Measurements from ENCODE around the gene FMO1.
"Not testable (repeated sequence)": the region's sequence is repeated elsewhere in the genome, so short reads cannot be mapped to it uniquely, and the experiment has no call there.

Gene FMO1

GRCh38 chr1:171248302-171248701 is at the start of gene FMO1:
TSS of gene FMO1 (plus strand) at chr1:171248494. CDS start at chr1:171258088, 9,594 bp downstream.
- no peak within 1 kb of the TSS for H3K4me3 ChIP-seq (ENCODE audit: low read depth, low read length)

DNA sequence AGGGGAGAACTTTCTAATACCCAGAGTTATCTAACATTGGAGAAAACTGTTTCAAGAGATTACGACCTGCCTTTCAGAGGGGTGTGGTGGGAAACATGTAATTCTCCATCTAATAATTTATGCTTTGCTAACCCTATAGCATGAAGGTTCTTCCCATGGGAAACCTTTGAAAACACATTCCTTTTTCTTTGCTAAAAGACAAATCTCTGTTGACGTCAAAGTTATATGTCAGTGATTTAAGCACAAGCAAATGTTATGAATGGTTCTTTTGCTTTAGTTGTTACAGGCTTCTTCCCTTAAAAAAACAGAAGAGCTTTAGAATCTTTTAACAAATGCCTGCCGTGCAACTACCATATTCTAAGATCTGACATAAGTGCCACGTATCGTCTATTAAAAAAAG is 44.0 kb upstream of the FMO1 start:
- no peak overlapping the region for H3K4me3 ChIP-seq (ENCODE audit: low read depth, low read length)

DNA sequence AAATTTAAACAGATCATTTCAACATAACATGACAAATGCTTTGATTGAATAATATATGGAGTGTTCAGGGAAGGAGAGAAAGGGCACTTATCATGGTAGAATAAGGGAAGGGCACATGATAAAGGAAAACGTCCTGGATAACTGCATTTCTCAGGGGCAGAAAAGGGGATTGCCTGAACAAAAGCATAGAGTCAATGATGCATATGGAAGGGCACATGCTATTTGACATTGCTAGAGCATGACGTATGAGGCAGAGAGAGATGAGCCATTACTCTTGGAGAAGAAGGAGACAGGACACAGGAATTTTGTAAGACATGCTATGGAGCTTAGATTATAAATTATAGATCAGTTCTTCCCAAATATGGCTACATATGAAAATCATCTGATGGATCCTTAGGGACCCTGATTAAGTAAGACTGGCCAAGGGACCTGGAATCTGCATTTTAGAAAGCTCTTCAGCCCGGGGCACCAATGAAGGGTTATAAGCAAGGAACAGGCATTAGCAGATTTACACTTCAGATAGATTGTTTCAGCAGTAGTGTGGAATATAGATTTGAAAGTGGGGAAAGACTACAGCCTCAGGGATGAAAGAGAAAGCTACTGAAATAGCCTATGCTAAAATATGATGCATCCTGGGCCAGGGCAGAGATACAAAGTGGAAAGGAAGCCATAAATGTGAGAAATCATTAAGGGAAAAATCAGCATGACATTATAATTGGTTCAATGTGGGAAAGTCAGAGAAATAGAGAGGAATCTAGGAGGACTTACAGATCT is 41.9 kb upstream of the FMO1 start:
- no peak overlapping the region for H3K4me3 ChIP-seq (ENCODE audit: low read depth, low read length)

- H3K4me3 ChIP-seq (ENCODE audit: low read depth, low read length), result no peak overlapping the region
These were observed 41.3 kb upstream of the FMO1 start for GRCh38 chr1:171206978-171207355.

DNA sequence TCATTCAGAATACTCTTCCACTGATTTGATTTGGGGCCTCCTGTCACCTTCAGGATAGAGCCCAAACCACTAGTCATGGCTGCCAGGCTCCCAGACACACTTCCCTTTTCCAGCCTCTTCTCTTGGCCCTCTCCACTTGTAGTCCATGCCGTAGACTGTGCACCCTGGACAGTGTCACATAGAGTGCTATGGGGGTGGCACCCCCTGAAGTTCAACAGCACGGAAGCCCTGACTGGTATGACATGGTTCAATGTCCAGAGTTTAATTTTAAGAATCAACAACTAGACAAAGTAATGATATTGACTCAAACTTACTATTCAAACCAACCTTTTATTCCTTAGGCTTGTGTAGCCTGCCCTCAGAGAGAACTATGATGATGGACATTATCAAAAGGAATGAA is 40.9 kb upstream of the FMO1 start:
- no peak overlapping the region for H3K4me3 ChIP-seq (ENCODE audit: low read depth, low read length)

DNA sequence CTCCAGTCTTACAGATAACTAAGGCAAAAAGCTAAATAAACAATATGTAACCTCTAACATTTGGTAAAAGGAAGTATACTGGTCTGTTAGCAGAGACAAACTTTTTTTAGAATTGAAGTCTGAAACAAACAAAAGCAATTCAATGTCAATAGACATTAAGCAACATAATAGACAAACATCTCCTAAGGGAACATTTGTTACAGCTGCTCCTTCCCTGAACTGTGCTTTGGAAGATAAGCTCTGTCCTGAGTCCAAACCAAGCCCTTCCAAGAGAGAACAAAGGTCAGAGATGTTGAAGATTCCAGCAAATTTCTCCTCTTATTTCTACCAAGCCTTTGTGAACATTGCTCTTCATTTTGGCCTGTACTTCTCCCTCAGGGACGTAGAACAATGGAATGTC is 37.9 kb upstream of the FMO1 start:
- no peak overlapping the region for H3K4me3 ChIP-seq (ENCODE audit: low read depth, low read length)

DNA sequence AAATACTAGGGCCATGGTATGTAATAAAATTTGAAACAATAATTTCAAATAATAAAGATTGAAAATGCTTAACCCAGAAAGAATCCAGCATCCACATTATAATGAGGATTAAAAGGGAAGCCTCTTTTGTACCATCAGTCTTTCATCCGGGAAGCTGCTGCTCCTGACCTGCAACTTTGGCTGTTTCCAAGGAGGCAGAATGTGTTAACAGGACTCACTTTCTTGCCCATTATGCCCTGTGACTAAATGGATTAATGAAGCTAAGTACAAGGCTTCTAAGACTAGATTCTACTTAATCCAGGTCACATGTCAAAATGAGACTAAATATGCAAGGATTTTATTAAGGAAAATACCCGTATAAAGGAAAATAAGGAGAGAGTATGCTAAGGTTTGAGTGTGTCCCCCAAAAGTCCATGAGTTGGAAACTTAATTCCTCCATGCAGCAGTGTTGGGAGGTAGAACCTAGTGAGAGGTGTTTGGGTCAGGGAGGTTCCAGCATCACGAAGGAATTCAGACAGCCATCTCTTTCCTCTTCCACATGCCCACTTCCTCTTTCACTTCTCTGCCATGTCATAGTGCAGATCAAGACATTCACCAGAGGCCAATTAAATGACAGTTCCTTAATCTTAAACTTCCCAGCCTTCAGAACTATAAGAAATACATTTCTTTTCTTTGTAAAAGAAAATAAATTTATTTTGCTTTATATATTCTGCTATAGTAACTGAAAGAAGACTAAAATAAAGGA is 35.5 kb upstream of the FMO1 start:
- H3K4me3 ChIP-seq (ENCODE audit: low read depth, low read length), result no peak overlapping the region

- no peak overlapping the region for H3K4me3 ChIP-seq (ENCODE audit: low read depth, low read length)
These were observed 34.5 kb upstream of the FMO1 start for GRCh38 chr1:171213559-171214454.

GRCh38 chr1:171217658-171218443 is 30.4 kb upstream of the FMO1 start:
- no peak overlapping the region for H3K4me3 ChIP-seq (ENCODE audit: low read depth, low read length)

DNA sequence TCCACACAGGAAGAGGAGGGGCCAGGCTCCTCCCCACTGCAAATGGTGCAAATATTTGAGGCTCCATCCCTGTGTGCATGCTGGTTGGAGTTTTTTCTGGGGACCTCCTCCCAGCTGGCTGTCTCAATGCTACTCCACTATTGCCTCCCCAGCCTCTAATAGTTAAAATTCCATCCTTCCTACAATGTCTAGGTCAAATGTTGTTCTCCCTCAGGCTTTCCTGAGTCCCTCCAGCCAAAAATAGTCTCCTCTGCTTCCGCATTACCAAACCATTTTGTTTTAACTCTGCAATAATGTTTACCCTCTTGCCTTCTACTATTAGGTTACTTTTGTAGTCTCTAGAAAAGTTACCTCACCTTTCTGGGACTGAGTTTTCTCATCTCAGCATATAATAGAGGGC is 29.6 kb upstream of the FMO1 start:
- no peak overlapping the region for H3K4me3 ChIP-seq (ENCODE audit: low read depth, low read length)

GRCh38 chr1:171219346-171220080 is 28.8 kb upstream of the FMO1 start:
- H3K4me3 ChIP-seq (ENCODE audit: low read depth, low read length), result no peak overlapping the region

DNA sequence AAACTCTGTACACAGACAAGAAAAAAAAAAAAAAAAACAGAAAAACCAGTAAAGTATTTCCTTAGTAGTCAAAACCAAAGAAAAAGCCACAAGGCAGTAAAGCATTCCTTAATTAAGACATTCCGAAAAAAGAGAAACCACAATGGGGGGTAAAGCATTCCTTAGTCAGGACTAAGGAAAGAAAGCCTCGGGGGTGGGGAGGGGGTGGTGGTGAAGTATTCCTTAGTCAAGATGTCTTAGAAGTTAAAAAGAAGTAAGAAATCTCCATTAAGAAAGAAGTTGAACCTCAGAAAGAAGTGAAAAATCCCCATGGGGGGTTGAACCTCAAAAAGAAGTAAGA is 28.2 kb upstream of the FMO1 start:
- H3K4me3 ChIP-seq (ENCODE audit: low read depth, low read length), result no peak overlapping the region

GRCh38 chr1:171220581-171221054 is 27.7 kb upstream of the FMO1 start:
- H3K4me3 ChIP-seq (ENCODE audit: low read depth, low read length), result no peak overlapping the region

- no peak overlapping the region for H3K4me3 ChIP-seq (ENCODE audit: low read depth, low read length)
These were observed 26.4 kb upstream of the FMO1 start for GRCh38 chr1:171221665-171222591.

DNA sequence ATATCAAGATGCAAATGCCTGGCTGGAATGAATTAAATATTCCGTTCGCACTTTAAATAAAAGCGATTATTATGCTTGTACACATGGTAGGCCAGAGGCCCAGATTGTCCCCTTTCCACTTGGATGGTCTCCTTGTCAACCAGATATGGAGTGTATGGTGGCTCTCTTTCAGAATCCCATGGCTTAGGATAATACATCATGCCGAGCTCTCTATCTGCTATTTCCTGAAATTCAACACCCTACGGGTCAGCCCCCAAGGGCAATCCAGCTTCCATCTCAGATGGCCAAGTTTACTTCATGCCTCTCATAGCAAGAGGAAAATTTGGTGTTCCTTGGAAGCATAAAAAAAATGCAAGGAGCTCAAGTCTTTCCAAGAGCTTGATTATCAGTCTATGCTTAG is 25.4 kb upstream of the FMO1 start:
- no peak overlapping the region for H3K4me3 ChIP-seq (ENCODE audit: low read depth, low read length)

GRCh38 chr1:171224257-171224656 is 24.0 kb upstream of the FMO1 start:
- H3K4me3 ChIP-seq (ENCODE audit: low read depth, low read length), result not testable (repeated sequence)

DNA sequence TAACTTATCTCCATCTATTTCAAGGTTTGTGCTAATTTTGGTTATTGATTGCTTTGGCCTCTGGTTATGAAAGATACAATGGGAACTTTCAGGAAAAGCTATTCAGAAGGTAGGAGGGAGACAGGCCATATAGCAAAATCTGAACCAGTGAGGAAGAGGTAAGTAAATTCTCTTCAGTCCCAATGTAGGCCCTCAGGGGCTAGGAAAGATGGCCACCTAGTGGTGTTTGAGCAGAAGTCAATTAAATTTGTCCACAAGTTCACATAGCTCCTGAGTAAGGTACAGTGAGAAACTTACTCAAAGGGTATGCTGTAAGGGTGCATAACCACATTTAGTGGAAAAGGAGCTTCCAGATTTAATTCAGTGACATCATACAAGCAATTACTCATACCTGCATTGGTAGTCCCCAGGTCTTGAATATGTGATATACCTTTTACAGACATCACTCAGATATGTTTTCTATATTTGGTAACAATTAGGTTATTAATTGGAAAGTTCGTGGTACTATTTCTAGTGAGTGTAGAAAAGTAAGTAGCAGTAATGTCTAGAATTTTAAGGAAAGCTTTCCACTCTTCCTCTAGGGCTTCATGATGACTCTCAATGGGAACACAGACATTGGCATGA is 21.4 kb upstream of the FMO1 start:
- no peak overlapping the region for H3K4me3 ChIP-seq (ENCODE audit: low read depth, low read length)

DNA sequence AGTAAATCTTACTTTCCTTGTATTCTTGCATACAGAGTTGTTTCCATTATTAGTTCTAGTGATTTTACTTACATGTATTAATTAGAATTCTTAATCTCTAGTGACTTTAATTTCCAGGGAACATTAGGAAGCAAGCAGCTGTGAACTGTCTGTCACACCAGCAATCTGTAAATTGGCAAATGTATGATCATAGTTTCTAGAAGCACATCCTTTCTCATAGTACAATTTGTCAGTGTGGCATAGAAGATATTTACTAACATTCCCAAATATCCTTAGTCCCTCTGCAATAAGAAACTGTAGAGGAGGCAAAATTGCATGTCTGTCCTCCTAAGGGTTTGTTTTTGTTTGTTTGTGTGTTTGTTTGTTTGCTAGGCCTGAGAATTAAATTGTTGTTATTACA is 17.0 kb upstream of the FMO1 start:
- no peak overlapping the region for H3K4me3 ChIP-seq (ENCODE audit: low read depth, low read length)

Data from iPS-11a (cell line).